GM21717 (cell line): Measurements from ENCODE around the gene EYA2.

Source experiments
- ATAC-seq: cut with Tn5 transposase; IDR thresholded peaks from one replicate; pipeline ENCODE4 v1.9.1; 2021; ENCODE audit warnings: mild to moderate bottlenecking, moderate library complexity; ENCODE audit not compliant: unreplicated experiment

EYA2 gene

DNA sequence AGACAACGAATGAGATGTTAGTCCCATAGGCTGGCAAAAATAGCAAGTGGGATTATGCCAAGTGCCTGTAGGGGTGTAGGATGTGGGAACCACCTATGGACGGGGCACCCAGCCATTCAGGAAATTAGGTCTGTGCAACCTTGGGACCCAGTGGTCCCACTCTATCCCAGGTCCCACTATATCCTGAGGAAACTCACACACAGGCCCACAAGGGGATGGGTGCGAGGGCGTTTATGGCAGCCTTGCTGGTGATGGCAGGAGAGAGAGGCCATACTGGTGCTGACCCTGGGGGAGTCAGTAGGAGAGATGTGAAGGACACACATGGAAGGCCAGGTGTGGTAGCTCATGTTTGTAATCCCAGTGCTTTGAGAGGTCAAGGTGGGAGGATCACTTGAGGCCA is 163.6 kb downstream of the EYA2 start:
- ATAC-seq = no peak

DNA sequence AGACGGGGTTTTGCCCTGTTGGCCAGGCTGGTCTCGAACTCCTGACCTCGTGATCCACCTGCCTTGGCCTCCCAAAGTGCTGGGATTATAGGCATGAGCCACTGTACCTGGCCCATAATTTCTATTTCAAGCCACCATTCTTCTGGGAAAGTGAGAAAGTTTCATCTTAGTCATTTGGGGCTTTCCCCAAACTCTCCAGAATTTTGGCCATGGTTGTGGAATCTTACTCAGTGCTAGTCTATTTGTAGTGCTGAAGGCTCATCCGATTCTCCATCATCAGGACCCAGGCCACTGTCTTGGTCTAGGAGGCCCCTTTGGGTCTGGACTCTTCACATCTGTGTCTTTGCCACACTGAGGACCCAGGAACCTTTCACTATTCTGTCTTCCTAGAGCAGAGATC is 164.9 kb downstream of the EYA2 start:
- no peak for ATAC-seq

DNA sequence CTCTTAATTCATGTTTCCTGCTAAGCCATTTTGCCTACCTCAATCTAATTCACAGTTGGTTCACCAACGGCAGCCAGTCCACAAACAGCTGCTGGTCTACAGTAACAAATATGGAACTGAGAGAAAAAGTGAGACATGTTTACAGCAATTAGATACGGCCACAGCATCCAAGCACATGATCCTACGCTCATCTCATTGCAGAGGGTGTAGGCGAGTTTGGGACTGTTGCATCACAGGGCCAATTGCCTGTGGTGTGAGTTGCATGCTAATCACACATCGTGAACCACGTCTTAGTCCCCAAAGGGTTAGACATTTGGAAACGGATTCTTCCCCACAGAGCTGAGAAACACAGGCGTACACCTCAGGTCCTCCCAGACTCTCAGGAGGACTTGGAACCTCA is 166.9 kb downstream of the EYA2 start:
- no peak for ATAC-seq

DNA sequence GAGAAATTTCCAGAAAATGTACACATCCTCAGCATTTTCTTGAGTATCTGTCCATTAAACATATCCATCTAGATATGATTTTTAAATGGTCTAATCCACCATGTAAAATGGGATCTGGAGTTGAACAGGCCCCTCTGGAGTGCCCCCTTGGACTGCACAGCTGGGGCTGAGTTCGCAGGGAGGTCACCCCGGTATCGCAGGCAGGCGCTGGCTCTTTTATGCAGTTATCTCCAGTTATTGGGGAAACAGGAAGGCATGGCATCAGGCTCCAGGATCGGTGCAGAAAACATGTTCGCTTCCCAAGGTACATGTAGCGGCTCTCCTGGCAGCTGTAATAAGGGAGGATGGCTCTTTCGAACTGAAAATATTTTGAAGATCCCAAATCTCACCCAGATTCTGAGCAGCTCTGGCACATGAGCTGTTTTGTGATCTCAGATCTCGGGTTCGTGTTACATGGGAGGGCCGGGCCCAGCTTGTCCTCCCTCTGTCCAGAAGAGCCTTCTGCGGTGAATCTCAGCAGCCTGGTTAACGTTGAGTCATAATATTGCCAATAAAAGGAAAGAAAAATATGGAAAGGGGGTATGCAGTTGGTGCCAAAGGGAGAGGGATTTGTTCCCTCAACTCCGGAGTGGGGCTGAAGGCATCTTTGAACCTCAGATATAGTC is 167.7 kb downstream of the EYA2 start:
- no peak for ATAC-seq

GRCh38 chr20:47063407-47063806 is 168.8 kb downstream of the EYA2 start:
- no peak for ATAC-seq

GRCh38 chr20:47063808-47064207 is 169.2 kb downstream of the EYA2 start:
- no peak for ATAC-seq

DNA sequence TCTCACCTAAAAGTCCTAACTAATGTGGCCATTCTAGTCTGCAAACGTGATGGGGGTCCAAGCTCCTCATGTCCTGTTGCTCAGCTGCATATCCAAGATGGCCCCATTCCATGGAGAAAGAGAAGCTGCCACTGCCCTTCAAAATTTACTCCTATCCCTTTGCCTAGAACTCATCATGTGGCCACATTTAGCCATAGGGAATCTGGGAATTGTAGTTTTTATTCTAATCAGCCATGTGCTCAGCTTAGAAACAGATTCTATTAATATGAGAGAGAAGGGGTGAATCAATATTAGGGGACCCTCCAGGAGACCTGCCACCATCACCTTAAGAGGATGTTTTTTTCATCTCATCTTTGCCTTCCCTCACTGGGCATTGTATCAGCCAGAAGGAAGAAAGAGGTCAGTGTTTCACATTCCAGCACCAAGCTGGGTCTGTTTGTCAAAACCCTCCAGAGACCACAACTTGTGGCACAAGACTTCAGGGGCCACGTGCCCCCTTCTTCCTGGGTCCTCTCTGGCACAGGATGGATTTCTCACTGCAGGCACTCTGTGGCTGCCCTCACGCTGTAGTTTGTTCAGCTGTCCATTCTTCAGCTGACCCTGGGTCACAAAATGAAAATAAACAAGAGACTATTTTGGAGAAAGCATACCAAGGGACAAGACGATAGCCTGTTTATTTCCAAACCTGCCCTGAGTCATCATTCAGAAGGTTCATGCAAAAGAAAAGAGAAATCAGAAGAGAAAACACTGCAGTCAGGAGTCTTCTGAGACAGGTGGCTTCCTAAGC is 172.0 kb downstream of the EYA2 start:
- ATAC-seq = no peak

DNA sequence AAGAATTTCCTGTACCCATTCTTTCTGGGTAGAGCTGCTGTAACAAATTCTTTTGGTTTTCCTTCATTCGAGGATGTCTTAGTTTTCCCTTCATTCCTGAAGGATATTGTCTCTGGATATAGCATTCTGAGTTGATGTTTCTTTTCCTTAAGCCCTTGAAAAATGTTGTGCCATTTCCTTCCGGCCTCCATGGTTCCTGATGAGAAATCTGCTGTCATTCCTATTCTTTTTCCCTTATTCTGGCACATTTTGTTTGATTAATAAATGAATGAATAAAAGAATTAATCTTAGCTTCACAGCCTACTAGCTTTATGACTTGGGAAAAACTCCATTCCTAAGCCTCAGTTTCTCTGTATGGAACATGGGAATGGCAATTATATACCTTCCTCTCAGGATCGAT is 173.1 kb downstream of the EYA2 start:
- ATAC-seq = no peak

DNA sequence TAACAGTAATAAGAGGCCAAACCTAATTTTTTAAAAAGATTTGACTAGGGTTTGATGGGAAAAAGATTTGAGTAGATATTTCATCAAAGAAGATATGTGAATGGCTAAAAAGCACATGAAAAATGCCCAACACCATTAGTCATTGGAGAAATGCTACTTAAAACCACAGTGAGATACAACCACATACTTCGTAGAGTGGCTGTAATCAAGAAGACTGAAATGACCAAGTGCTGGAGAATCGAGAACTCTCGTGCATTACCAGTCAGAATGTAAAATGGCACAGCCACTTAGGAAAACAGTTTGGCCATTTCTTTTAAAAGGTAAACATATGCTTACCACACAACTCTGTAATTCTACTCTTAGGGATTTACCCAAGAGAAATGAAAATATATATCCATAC is 175.5 kb downstream of the EYA2 start:
- ATAC-seq = no peak

DNA sequence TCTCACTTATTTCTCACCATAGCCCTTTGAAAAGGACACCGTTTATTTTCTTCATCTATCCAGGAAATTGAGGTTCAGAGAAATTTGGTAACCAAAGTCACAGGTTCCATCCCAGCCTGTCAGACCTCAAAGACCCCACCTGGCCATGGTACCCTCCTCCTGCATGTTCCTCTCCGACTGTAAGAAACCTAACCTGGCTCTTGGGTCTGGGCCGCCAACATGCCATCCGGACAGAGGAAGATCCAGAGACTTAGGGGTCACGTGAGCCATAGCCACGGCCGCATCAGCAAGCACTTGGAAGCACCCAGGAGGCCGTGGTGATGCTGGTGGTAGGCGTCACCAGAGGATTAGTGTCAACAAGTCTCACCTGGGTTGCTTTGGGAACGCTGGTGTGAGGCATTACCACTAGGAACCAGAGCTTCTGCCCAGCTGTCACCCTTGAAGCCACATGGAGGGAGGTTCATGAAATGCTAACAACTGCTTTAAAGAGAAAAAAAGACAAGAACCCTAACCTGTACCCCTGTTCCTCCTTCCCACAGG is 177.1 kb downstream of the EYA2 start:
- no peak for ATAC-seq

- ATAC-seq = no peak
Measured at GRCh38 chr20:47073766-47074475, 179.3 kb downstream of the EYA2 start.

GRCh38 chr20:47075263-47075662 is 180.6 kb downstream of the EYA2 start:
- ATAC-seq = no peak

DNA sequence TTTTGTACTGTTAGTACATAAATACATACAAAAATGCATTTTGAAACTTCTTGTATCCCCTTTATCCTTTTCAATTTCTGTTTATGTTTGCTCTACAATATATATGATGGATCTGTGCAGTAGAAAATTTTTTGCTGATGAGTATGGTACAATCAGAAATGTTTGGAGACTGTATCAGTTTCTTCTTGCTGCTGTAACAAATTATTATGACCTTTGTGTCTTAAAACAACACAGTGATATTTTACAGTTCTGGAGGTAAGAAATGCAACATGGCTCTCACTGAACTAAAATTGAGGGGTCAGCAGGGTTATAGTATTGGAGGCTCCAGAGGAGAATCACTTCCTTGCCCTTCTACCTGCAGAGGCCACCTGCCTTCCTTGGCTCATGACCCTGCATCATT is 184.4 kb downstream of the EYA2 start:
- ATAC-seq = no peak

DNA sequence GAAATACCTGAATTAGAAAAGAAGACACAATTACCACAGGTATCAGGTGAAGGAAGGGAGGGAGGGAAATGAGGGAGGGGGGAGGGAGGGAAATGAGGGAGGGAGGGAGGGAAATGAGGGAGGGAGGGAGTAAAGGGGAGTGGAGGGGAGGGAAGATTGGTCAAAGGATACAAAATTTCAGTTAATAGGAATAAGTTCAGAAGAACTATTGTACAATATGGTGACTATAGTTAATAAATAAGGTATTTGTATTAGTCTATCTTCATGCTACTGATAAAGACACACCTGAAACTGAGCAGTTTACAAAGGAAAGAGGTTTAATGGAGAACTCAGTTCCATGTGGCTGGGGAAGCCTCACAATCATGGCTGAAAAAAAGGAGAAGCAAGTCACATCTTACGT is 185.7 kb downstream of the EYA2 start:
- ATAC-seq = no peak

GRCh38 chr20:47086316-47086715 is 191.7 kb downstream of the EYA2 start:
- ATAC-seq = no peak

DNA sequence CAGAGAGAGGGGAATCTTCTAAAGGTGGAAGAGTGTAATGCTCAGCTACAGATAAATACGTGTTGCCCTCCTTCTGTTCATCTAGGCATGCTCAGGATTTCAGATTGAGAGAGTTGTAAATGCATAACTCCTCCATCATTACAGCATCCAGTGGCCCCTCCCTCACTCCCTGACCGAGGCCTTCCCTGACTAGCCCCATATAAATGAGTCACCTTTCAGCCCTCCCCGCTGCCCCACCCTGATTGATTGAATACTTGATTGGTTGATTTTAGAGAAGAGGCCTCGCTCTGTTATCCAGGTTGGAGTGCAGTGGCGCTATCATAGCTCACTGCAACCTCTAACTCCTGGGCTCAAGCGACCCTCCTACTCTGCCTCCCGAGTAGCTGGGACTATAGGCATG is 193.7 kb downstream of the EYA2 start:
- no peak for ATAC-seq

GRCh38 chr20:47089151-47089550 is 194.5 kb downstream of the EYA2 start:
- no peak for ATAC-seq

DNA sequence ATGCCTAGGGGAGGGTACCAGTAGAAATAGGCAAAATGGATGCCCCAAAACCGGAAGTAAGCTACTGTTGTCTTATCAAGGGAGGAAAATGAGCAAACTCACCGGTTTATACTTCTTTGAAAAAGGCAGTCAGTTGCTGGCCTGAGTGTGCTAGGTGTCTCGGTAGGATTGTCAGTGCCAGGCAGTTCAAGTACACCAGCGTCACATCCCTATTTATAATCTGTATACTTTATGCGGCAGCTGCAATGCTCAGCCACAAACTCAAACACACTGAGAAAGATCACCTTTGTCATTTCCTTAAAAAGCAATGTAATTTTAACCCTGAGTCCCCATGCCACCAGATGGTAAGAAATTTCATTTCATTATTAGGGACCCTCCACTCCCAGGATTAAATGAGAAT is 196.2 kb downstream of the EYA2 start:
- ATAC-seq = no peak

GRCh38 chr20:47093320-47093966 is 198.8 kb downstream of the EYA2 start:
- no peak for ATAC-seq

DNA sequence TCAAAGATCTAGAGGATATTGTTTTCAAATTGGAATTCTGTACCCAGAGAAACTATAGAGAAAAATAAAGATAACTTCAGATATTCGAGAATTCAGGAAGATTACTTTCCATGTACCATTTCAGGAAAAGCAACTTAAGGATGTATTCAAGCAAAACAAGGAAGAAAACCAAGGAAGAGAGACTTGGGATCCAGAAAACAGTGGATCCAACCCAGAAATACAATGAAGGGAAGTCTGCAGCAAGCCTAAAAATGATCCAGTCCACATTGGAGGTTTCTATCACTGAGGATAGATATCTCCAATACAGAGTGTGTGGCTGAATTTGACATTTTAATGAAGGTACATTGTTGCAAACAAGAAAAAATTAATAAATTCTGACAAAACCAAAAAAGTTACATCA is 201.0 kb downstream of the EYA2 start:
- no peak for ATAC-seq
